Right hindlimb (tissue), 1 donor: ENCODE data around the gene RNASEH2A.

ENCODE experiments used
- DNase-seq: peaks from one replicate; pipeline ENCODE4 v3.0.0-alpha.2; 2018

The RNASEH2A gene

DNA sequence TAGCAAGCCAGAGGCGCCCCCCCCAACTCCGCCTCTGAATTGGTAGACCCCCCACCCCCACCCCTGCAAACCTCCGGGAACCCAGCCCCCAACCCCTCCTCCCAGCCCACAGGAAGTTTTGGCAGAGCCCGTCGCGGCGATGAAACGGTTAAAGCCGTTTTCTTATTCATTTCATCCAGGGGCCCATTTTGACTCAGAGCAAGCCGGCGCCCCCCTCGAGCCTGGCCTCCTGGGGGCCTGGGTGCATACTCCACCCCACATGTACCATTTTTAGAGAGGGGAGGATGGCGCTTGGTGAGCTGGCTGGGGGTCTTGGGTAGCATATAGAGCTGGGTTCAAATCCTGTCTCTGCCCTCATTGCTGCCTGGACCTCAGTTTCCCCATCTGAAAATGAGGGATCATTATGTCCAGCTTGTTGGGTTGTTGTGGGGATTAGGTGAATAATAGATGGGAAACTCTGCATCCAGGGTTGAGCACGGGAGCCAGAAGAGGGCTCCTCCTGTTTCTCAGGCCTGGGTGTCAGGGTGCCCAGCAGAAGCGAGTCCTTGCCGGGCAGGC is 23.0 kb upstream of the RNASEH2A start:
- DNase-seq, result no peak

- no peak for DNase-seq
Observed at GRCh38 chr19:12783849-12784393, 22.5 kb upstream of the RNASEH2A start.

DNA sequence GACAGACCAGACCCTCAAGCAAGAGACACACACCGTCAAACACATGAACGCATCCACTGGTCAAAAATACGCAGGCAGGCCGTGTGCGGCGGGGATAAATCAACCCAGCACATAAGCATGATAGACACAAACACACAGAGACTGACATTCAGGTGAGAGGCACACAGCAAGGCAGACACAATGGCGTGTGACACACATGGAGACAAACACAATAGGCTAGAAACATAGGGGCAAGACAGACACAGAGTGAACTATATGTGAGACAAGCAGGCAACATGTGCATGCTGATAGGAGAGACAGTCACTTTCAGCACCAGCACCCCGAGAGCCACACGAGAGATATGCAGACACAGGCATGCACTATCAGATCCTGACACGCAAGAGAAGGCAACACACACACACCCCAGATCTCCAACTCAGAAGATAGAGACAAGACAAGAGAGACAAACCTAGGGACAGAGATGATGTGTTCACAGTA is 22.0 kb upstream of the RNASEH2A start:
- no peak for DNase-seq

DNA sequence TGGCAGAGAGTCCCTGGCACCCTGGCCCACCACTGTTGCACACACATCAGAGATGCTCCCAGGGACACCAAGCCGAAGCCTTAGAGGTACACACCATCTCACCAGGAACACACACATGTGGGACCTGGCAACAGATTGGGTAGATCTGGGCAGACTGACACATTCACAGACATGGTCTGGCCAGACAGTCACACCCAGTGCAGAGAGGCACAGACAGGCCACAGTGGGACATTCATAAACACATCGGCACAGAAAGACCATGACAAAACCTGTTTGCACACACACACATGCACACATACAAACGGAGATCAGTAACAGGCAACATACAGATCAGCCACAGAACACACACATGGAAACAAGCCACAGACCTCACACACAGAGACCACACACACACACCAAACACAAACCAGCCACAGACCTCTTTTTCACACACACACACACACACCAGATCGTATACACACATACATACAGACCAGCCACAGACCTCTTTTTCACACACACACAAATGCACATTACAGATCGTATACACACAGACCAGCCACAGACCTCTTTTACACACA is 21.4 kb upstream of the RNASEH2A start:
- no peak for DNase-seq

GRCh38 chr19:12785431-12786031 is 20.9 kb upstream of the RNASEH2A start:
- no peak for DNase-seq

DNA sequence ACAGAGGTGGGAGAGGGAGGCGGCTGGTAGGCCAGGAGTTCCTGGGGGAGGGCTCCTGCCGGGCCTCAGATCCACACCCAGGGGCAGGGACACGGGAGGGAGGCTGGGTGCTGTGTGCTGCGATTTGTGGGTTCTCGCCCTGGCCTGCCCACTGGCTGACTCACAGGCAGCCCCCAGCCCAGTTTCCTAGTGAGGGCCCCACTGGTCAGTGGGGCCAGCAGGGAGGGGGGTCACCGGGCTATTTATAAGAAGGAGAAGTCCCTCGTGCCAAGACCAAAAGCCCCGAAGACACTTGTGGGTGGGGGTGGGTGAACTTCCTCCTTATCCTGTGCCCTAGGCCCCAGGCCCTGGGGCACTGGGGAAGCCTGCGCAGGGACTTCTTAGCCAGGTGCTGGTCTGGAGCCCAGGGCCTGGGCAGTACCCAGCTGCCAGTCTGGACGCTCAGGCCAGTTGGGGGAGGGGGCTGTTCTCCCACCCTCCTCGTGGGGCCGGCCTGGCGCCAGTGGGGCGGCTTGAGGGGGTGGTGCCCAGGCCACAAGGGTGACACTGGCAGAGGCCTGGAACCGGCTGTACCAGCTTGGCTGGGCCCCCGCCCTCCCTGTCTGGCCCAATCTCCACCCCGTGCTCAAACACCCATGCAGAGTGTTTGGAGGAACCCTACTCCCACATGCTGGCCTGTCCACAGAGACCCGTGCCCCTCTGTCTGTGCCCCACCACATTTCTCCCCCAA is 20.1 kb upstream of the RNASEH2A start:
- DNase-seq, result no peak

DNA sequence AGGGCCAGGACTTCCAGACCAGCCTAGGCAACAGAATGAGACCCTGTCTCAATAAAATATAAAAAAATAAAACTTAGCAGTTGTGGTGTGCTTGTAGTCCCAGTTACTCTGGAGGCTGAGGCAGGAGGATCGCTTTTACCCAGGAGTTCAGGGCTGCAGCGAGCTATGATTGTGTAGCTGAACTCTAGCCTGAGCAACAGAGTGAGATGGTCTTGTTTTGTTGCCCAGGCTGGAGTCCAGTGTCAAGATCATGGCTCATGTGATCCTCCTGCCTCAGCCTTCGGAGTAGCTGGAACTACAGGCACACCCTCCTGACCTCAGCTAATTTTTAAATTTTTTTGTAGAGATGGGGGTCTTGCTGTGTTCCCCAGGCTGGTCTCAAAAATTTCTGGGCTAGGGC is 19.4 kb upstream of the RNASEH2A start:
- no peak for DNase-seq

DNA sequence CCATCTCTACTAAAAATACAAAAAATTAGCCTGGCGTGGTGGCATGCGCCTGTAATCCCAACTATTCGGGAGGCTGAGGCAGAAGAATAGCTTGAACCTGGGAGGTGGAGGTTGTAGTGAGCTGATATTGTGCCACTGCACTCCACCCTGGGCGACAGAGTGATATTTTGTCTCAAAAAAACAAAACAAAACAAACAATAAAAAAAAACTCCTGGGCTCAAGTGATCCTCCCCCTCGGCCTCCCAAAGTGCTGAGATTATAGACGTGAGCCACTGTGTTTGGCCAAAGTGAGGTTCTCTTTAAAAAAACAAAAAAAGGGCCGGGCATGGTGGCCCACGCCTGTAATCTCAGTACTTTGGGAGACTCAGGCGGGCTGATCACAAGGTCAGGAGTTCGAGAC is 18.9 kb upstream of the RNASEH2A start:
- no peak for DNase-seq

DNA sequence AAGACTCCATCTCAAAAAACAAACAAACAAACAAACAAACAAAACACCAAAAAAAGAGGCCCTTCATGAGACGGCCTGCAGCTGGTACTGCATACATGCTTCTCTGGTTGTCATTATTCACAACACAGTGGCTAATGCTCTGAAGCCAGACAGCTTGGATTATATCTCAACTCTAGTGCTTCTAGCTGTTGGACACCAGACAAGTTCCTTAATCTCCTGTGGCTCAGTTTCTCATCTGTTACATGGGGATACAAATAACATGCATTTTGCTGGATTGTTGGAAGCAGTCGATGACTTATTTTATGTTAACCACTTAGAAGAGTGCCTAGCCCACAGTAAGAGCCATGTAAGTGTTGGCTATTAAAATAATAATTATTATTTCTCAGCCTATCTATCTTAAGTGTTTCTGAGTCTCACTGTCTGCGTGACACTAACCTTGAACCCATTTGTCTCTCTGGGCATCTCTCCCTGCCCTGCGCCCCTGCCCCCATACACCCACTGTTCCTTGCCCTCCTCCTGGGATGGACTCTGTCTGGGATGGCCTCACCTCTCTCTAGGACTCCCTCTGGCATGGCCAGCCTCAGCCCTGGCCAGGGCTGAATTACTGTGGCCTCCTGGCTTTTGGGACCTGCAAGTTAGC is 18.2 kb upstream of the RNASEH2A start:
- no peak for DNase-seq

GRCh38 chr19:12788682-12789097 is 17.7 kb upstream of the RNASEH2A start:
- peak; percentile 88 for DNase-seq

- no peak for DNase-seq
Observed at GRCh38 chr19:12789098-12789903, 17.1 kb upstream of the RNASEH2A start.

DNA sequence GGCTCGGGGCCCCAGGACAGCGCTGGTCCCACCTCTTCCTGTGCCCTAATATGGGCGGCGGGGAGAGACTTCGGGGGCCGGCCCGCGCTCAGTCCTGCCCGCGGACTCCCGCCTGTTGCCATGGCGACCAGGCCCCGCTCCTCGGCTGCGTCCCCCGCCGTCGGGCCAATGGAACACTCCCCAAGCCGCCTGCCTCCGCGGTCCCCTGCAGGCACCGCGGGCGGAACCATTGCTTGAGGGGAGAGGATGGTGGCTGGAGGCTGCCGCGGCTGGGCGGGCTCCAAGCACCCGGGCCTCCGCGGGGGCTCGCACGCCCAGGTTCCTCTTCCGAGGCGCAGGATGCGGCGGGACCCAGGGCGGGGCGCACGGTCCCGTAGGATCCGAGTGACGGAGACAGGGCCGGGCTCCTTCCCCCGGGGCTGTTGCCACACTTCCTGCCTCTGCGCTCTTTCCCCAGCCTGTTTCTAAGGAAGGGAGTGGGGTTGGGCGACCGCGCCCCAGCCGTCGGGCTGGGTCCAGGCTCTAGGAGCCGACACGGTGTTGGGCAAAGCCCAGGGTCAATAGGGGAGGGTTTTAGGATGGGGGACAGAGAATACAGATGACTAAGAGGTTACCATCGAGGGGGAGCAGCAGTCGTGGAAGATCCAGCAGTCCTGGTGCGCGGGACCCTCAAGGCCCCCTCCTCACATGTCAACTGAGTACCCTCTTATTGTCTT is 16.3 kb upstream of the RNASEH2A start:
- DNase-seq, result peak; percentile 97

DNA sequence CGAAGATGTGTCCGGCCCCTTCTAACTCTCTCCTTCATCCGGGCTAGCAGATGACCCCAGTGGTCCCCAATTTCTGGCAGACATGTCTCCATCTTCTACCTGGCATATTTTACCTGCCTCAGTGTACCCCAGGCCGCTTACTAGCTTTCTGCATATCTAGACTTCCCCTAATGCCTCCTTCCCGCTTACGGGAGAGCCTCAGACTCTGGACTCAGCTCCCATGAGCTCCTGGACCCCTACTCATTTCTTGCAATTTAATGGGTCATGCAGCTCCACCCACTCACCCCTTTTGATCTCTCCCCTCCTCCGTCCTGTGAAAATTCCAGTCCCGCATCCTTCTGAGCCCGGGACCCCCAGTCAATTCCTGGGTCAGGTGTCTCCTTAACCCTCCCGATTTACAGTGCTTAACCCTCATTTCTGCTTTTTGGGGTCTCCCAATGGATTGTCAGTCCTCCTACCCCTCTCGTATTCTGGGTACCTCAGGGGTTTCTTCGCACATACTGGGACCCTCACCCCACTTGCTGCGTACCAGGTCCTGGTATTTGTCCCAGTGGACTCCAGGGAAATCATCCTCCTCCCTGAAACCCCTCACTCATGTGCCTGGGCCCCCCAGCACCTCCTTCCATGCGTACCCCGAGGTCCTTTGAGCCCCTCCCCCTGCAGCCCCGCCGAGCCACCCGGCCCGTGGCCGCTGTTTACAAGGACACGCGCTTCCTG is 15.6 kb upstream of the RNASEH2A start:
- no peak for DNase-seq

- DNase-seq, result peak; percentile 98
Observed at GRCh38 chr19:12791345-12792050, 14.9 kb upstream of the RNASEH2A start, which contains the start of gene JUNB. Gene JUNB, plus strand, starts transcription at chr19:12791486. Its CDS starts 286 bp downstream, at chr19:12791772.

DNA sequence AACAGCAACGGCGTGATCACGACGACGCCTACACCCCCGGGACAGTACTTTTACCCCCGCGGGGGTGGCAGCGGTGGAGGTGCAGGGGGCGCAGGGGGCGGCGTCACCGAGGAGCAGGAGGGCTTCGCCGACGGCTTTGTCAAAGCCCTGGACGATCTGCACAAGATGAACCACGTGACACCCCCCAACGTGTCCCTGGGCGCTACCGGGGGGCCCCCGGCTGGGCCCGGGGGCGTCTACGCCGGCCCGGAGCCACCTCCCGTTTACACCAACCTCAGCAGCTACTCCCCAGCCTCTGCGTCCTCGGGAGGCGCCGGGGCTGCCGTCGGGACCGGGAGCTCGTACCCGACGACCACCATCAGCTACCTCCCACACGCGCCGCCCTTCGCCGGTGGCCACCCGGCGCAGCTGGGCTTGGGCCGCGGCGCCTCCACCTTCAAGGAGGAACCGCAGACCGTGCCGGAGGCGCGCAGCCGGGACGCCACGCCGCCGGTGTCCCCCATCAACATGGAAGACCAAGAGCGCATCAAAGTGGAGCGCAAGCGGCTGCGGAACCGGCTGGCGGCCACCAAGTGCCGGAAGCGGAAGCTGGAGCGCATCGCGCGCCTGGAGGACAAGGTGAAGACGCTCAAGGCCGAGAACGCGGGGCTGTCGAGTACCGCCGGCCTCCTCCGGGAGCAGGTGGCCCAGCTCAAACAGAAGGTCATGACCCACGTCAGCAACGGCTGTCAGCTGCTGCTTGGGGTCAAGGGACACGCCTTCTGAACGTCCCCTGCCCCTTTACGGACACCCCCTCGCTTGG is 14.1 kb upstream of the RNASEH2A start:
- DNase-seq, result peak; percentile 81

GRCh38 chr19:12792853-12793289 is 13.5 kb upstream of the RNASEH2A start:
- no peak for DNase-seq

- peak; percentile 96 for DNase-seq
Observed at GRCh38 chr19:12793290-12794195, 12.8 kb upstream of the RNASEH2A start.
